Brain microvascular endothelial cell (primary cell): ENCODE measurements around the gene UGT8.

Experiments
- DNase-seq: peaks from one replicate; pipeline ENCODE4 v3.0.0-alpha.2; 2020
- H3K27ac ChIP-seq: fragments of 250-450 bp; sonication (Bioruptor Pico); 2 replicates; pipeline ENCODE4 v1.5.1; 2020; ENCODE audit warnings: mild to moderate bottlenecking, moderate library complexity
- H3K27me3 ChIP-seq: fragments of 250-450 bp; sonication (Bioruptor Pico); replicated peaks from 2 replicates; pipeline ENCODE4 v1.5.1; 2020; ENCODE audit warnings: mild to moderate bottlenecking
- H3K36me3 ChIP-seq: fragments of 250-450 bp; sonication (Bioruptor Pico); replicated peaks from 2 replicates; pipeline ENCODE4 v1.5.1; 2020; ENCODE audit warnings: mild to moderate bottlenecking
- H3K4me3 ChIP-seq: 2 replicates; pipeline ENCODE4 v1.5.1; 2011; ENCODE audit warnings: low read depth, mild to moderate bottlenecking, control low read depth, low read length, moderate library complexity
- CTCF ChIP-seq: IDR thresholded peaks from 2 replicates; pipeline ENCODE4 v1.5.1; 2011; ENCODE audit warnings: low read depth, mild to moderate bottlenecking, moderate library complexity, low read length, control low read depth, inconsistent platforms; ENCODE audit errors: missing control alignments
- in situ Hi-C: cut with HindIII; loops from 2 replicates; pipeline ENCODE4 v1.10.0; 2017; ENCODE audit warnings: low sequenced_read_pairs, low pct_ligation_motif_present

UGT8 gene

GRCh38 chr4:114649908-114650307 lies 51.3 kb downstream of the UGT8 start:
- H3K27ac ChIP-seq: no peak overlapping the region
- H3K36me3 ChIP-seq: no peaks in the 10 kb centered on the region
- H3K27me3 ChIP-seq: no peaks in the 10 kb centered on the region
- H3K4me3 ChIP-seq: no peak overlapping the region
- no peak for DNase-seq
- in situ Hi-C loops: no loop called here
- no peak for TF ChIP-seq CTCF

- in situ Hi-C loops: no loop called here
- no peak overlapping the region for H3K27ac ChIP-seq
- no peak for DNase-seq
- no peak overlapping the region for H3K4me3 ChIP-seq
- no peak for TF ChIP-seq CTCF
- H3K27me3 ChIP-seq: no peaks in the 10 kb centered on the region
- H3K36me3 ChIP-seq: no peaks in the 10 kb centered on the region
Observed at GRCh38 chr4:114653675-114654074, 55.1 kb downstream of the UGT8 start.

GRCh38 chr4:114654592-114654991 lies 56.0 kb downstream of the UGT8 start:
- no peak for TF ChIP-seq CTCF
- no peak for DNase-seq
- Histone ChIP-seq H3K27ac (no peak overlapping the region), H3K36me3 (no peaks in the 10 kb centered on the region), H3K27me3 (no peaks in the 10 kb centered on the region), H3K4me3 (no peak overlapping the region)
- in situ Hi-C loops: no loop called here

GRCh38 chr4:114658179-114658578 lies 59.6 kb downstream of the UGT8 start:
- no peaks in the 10 kb centered on the region for H3K36me3 ChIP-seq
- DNase-seq: no peak
- H3K4me3 ChIP-seq: no peak overlapping the region
- no peaks in the 10 kb centered on the region for H3K27me3 ChIP-seq
- H3K27ac ChIP-seq: no peak overlapping the region
- in situ Hi-C loops: no loop called here
- no peak for TF ChIP-seq CTCF

- H3K27me3 ChIP-seq: no peaks in the 10 kb centered on the region
- no peak overlapping the region for H3K4me3 ChIP-seq
- H3K36me3 ChIP-seq: no peaks in the 10 kb centered on the region
- TF ChIP-seq CTCF: no peak
- H3K27ac ChIP-seq: no peak overlapping the region
- DNase-seq: no peak
- in situ Hi-C loops: no loop called here
Observed at GRCh38 chr4:114658776-114659175, 60.2 kb downstream of the UGT8 start.

- in situ Hi-C loops: no loop called here
- Histone ChIP-seq H3K4me3 (no peak overlapping the region), H3K36me3 (no peaks in the 10 kb centered on the region), H3K27ac (no peak overlapping the region), H3K27me3 (no peaks in the 10 kb centered on the region)
- DNase-seq: peak; percentile 71
- TF ChIP-seq CTCF: peak; percentile 95
Observed at GRCh38 chr4:114659386-114660008, 60.9 kb downstream of the UGT8 start.
